Measurements from ENCODE around the gene NRXN3. TPM values are rescaled to one million over a fixed set of nuclear protein-coding genes. Genes with fewer than 3 reads are reported as not detected.

Gene NRXN3
- polyA plus RNA-seq, 1 donor (not counting 4 experiments of a cell fraction or from before 2014, with no cell fraction given) = 0.89 TPM

GRCh38 chr14:78673845-78674244 lies 503.7 kb downstream of the NRXN3 start:
- Histone ChIP-seq H3K9ac (ENCODE audit: control insufficient read depth, extremely low read depth, insufficient read depth, low read length) (no peak overlapping the region), H3K4me2 (ENCODE audit: control insufficient read depth, extremely low read depth, insufficient read depth, low read depth, low read length) (no peak overlapping the region), H3K79me2 (ENCODE audit: control insufficient read depth, insufficient read depth, low read length) (no peaks in the 10 kb centered on the region), H2AFZ (ENCODE audit: control insufficient read depth, low read length) (no peak overlapping the region), H3K4me1 (ENCODE audit: control insufficient read depth, extremely low read depth, insufficient read depth, low read length) (no peaks in the 10 kb centered on the region), H3K9me3 (ENCODE audit: control insufficient read depth, low read depth, low read length) (no peaks in the 10 kb centered on the region), H3K27ac (ENCODE audit: control insufficient read depth, insufficient read depth, low read length) (no peak overlapping the region), H3K9me1 (ENCODE audit: control insufficient read depth, extremely low read depth, insufficient read depth, low read length) (no peaks in the 10 kb centered on the region), H3K4me3 (ENCODE audit: control insufficient read depth in 2 of 3, extremely low read depth in 1 of 3, insufficient read depth in 2 of 3, low read depth in 1 of 3, low read length in 3 of 3) (no peak overlapping the region), H3K36me3 (ENCODE audit: control insufficient read depth in 2 of 2, extremely low read depth in 1 of 2, insufficient read depth in 2 of 2, low read length in 2 of 2) (no peaks in the 10 kb centered on the region), H3K27me3 (ENCODE audit: control insufficient read depth, extremely low read depth, insufficient read depth, low read length) (no peaks in the 10 kb centered on the region), H4K20me1 (ENCODE audit: control insufficient read depth, extremely low read depth, insufficient read depth, low read length) (no peaks in the 10 kb centered on the region)
- no peak for DNase-seq (ENCODE audit: low read depth, low spot score)
- dilution Hi-C loops (cut with MboI; ENCODE audit: extremely low pct_ligation_motif_present, low sequenced_read_pairs) = no loop called here
- FAIRE-seq = no peak
- TF ChIP-seq EZH2 (IDR thresholded peaks at IDR 0.05; ENCODE audit: low read length) = no peak
- TF ChIP-seq, protein P1, sequence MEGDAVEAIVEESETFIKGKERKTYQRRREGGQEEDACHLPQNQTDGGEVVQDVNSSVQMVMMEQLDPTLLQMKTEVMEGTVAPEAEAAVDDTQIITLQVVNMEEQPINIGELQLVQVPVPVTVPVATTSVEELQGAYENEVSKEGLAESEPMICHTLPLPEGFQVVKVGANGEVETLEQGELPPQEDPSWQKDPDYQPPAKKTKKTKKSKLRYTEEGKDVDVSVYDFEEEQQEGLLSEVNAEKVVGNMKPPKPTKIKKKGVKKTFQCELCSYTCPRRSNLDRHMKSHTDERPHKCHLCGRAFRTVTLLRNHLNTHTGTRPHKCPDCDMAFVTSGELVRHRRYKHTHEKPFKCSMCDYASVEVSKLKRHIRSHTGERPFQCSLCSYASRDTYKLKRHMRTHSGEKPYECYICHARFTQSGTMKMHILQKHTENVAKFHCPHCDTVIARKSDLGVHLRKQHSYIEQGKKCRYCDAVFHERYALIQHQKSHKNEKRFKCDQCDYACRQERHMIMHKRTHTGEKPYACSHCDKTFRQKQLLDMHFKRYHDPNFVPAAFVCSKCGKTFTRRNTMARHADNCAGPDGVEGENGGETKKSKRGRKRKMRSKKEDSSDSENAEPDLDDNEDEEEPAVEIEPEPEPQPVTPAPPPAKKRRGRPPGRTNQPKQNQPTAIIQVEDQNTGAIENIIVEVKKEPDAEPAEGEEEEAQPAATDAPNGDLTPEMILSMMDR (optimal IDR thresholded peaks at IDR 0.05 in 1 of 3, IDR thresholded peaks at IDR 0.05 in 1 of 3, conservative IDR thresholded peaks at IDR 0.05 in 1 of 3; ENCODE audit: extremely low read depth in 1 of 3, insufficient read depth in 2 of 3, low read length in 3 of 3) = no peak

- Histone ChIP-seq H2AFZ (ENCODE audit: control insufficient read depth, low read length) (no peak overlapping the region), H3K27me3 (ENCODE audit: control insufficient read depth, extremely low read depth, insufficient read depth, low read length) (no peaks in the 10 kb centered on the region), H3K4me3 (ENCODE audit: control insufficient read depth in 2 of 3, extremely low read depth in 1 of 3, insufficient read depth in 2 of 3, low read depth in 1 of 3, low read length in 3 of 3) (no peak overlapping the region), H3K4me1 (ENCODE audit: control insufficient read depth, extremely low read depth, insufficient read depth, low read length) (no peaks in the 10 kb centered on the region), H4K20me1 (ENCODE audit: control insufficient read depth, extremely low read depth, insufficient read depth, low read length) (no peaks in the 10 kb centered on the region), H3K4me2 (ENCODE audit: control insufficient read depth, extremely low read depth, insufficient read depth, low read depth, low read length) (no peak overlapping the region), H3K27ac (ENCODE audit: control insufficient read depth, insufficient read depth, low read length) (no peak overlapping the region), H3K9ac (ENCODE audit: control insufficient read depth, extremely low read depth, insufficient read depth, low read length) (no peak overlapping the region), H3K36me3 (ENCODE audit: control insufficient read depth in 2 of 2, extremely low read depth in 1 of 2, insufficient read depth in 2 of 2, low read length in 2 of 2) (no peaks in the 10 kb centered on the region), H3K9me3 (ENCODE audit: control insufficient read depth, low read depth, low read length) (no peaks in the 10 kb centered on the region), H3K79me2 (ENCODE audit: control insufficient read depth, insufficient read depth, low read length) (no peaks in the 10 kb centered on the region), H3K9me1 (ENCODE audit: control insufficient read depth, extremely low read depth, insufficient read depth, low read length) (no peaks in the 10 kb centered on the region)
- dilution Hi-C loops (cut with MboI; ENCODE audit: extremely low pct_ligation_motif_present, low sequenced_read_pairs) = no loop called here
- DNase-seq (ENCODE audit: low read depth, low spot score) (no peak), FAIRE-seq (no peak)
- no peak for TF ChIP-seq EZH2 (IDR thresholded peaks at IDR 0.05; ENCODE audit: low read length)
- TF ChIP-seq, protein P1 (optimal IDR thresholded peaks at IDR 0.05 in 1 of 3, IDR thresholded peaks at IDR 0.05 in 1 of 3, conservative IDR thresholded peaks at IDR 0.05 in 1 of 3; ENCODE audit: extremely low read depth in 1 of 3, insufficient read depth in 2 of 3, low read length in 3 of 3) = no peak
Measured at GRCh38 chr14:78674820-78675219, 504.6 kb downstream of the NRXN3 start.
